ENCODE data around the gene PRICKLE1. TPM values are rescaled to one million over a fixed set of nuclear protein-coding genes. Genes with fewer than 3 reads are reported as not detected.

The PRICKLE1 gene
- total RNA-seq, 3 donors from 2014 or later = 0.93 to 7.1 (median 4.4) TPM

DNA sequence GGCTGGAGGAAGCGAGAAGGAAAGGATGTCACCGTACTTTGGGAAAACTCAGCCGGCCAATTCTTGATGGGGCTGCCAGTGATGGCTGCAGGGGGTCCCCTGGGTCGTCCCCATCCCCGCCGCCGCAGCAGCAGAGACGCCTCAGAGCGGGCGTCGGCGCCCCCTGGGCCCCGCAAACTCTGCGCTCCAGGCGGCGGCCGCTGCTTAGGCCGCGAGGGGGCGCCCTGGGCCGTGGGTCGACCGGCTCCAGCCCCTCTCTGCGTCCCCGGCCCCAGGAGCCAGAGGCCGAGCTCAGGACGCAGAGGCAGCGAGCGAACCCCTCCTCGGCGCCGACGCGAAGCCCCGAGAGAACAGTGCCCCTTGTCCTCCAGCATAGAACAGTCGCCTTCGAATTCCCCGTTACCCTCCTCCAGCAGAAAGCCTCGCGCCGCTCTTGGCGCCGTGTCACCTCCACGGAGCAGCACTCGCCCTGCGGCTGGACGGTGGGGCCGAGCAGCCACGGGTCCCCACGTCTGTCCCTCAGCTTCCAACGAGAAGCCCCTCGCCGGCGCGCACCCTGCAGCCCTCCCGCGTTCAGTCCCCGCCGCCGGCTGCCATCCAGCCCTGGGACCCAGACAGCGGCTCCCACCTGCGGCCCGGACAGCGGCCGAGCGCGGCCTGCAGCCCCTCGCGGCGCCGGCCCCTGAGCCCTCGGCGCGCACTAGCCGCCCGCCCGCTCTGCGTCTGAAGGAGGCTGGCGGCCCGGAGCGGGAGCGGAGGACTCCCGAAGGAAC is 106.6 kb downstream of the PRICKLE1 start:
- peak overlapping the region; percentile 26 for H3K4me3 ChIP-seq
- H3K4me1 ChIP-seq (ENCODE audit: low read depth) = peaks cover 7% of the 10 kb centered on the region
- H3K9me3 ChIP-seq = no peaks in the 10 kb centered on the region
- TF ChIP-seq, protein P1, sequence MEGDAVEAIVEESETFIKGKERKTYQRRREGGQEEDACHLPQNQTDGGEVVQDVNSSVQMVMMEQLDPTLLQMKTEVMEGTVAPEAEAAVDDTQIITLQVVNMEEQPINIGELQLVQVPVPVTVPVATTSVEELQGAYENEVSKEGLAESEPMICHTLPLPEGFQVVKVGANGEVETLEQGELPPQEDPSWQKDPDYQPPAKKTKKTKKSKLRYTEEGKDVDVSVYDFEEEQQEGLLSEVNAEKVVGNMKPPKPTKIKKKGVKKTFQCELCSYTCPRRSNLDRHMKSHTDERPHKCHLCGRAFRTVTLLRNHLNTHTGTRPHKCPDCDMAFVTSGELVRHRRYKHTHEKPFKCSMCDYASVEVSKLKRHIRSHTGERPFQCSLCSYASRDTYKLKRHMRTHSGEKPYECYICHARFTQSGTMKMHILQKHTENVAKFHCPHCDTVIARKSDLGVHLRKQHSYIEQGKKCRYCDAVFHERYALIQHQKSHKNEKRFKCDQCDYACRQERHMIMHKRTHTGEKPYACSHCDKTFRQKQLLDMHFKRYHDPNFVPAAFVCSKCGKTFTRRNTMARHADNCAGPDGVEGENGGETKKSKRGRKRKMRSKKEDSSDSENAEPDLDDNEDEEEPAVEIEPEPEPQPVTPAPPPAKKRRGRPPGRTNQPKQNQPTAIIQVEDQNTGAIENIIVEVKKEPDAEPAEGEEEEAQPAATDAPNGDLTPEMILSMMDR (IDR thresholded peaks at IDR 0.05) = peak; percentile 65
- intact Hi-C loops (cut with DNase I, micrococcal nuclease) = loop anchor here in 1 of 2 donors (10.0 kb wide), 1 partner anchor 82 kb away; no protein-coding TSS in a partner anchor
- no peaks in the 10 kb centered on the region for H3K36me3 ChIP-seq (ENCODE audit: low read depth)
- DNase-seq (peak; percentile 71 to 75 (median 74)), ATAC-seq (peak; percentile 86)

DNA sequence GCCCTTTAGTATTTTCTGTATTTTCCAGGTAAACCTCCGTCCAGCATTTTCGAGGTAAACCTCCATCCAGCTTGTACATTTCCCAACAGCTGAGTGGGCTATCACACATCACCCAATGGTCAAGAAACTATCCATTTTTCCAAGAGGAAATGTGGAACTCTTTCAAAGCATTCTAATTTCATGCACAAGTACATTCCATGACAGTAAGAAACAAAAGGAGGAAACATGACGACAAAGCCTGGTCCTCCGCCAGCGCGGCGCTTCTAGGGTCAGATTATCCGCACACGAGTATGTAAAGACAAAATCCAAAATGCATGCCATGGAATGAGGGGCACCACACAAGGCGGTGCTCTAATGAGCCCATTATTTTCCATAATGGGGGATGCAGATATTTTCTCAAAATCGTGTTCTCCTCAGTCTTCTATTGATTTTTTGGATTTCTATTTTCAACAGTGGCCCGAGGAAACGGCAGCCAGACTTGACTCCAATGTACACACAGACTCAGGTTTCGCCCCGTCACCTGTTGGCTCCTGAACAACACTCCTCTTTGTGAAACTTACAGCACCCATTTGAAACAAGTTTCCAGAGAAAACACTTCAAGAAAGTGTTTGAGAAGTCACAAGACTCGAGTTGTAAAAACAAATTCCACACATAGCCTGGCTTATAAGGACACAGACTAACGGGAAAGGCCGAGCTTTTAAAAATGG is 107.4 kb downstream of the PRICKLE1 start:
- ATAC-seq (no peak), DNase-seq (peak in 1 of 3 donors; percentile 19)
- H3K4me3 ChIP-seq = no peak overlapping the region
- TF ChIP-seq, protein P1 (IDR thresholded peaks at IDR 0.05) = no peak
- H3K36me3 ChIP-seq (ENCODE audit: low read depth) = no peaks in the 10 kb centered on the region
- H3K9me3 ChIP-seq = no peaks in the 10 kb centered on the region
- intact Hi-C loops (cut with DNase I, micrococcal nuclease) = loop anchor here in 1 of 2 donors (10.0 kb wide), 1 partner anchor 83 kb away; no protein-coding TSS in a partner anchor
- peaks cover 7% of the 10 kb centered on the region for H3K4me1 ChIP-seq (ENCODE audit: low read depth)

DNA sequence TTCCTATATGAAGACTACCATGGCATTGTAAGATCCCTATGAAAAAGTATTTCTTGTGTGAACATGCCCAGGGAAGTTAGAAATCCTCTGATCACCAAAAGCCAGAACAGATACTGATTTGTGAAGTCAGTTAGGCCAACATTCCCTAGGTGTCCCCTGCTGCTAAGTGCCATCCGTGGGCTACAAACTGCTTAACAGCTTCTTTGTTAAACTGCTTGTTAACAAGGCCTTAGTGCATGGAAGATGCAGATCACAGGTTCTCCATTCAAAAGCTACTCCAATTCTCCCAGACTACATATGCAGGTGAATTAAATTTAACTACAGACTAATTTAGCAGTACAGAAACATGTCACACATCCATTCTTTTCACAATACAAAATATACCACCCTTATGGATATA is 108.2 kb downstream of the PRICKLE1 start:
- DNase-seq (no peak), ATAC-seq (no peak)
- no peak overlapping the region for H3K4me3 ChIP-seq
- intact Hi-C loops (cut with DNase I, micrococcal nuclease) = loop anchor here in 1 of 2 donors (10.0 kb wide), 1 partner anchor 83 kb away; no protein-coding TSS in a partner anchor
- TF ChIP-seq, protein P1 (IDR thresholded peaks at IDR 0.05) = no peak
- no peaks in the 10 kb centered on the region for H3K36me3 ChIP-seq (ENCODE audit: low read depth)
- peaks cover 7% of the 10 kb centered on the region for H3K4me1 ChIP-seq (ENCODE audit: low read depth)
- H3K9me3 ChIP-seq = no peaks in the 10 kb centered on the region

DNA sequence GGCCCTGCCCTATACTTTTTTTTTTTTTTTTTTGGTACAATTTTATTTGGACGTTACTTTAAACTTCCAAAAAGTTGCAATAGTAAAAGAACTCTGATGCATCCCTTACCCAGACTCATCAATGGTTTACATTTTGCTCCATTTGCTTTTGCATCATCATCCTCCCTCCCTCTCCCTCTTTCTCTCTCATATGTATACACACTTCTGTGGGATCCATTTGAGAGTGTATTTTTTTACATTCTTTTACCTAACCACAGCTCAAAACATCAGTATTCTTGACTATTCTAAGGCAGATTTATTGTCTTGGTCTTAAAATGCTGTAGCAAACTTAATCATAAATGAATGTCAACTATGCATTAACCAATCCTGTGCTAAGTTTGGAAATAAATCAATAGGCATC is 111.6 kb downstream of the PRICKLE1 start:
- Histone ChIP-seq H3K4me3 (no peak overlapping the region), H3K36me3 (ENCODE audit: low read depth) (no peaks in the 10 kb centered on the region), H3K4me1 (ENCODE audit: low read depth) (peaks cover 7% of the 10 kb centered on the region), H3K9me3 (no peaks in the 10 kb centered on the region)
- TF ChIP-seq, protein P1 (IDR thresholded peaks at IDR 0.05) = no peak
- ATAC-seq (no peak), DNase-seq (no peak)
- intact Hi-C loops (cut with DNase I, micrococcal nuclease) = no loop called here

DNA sequence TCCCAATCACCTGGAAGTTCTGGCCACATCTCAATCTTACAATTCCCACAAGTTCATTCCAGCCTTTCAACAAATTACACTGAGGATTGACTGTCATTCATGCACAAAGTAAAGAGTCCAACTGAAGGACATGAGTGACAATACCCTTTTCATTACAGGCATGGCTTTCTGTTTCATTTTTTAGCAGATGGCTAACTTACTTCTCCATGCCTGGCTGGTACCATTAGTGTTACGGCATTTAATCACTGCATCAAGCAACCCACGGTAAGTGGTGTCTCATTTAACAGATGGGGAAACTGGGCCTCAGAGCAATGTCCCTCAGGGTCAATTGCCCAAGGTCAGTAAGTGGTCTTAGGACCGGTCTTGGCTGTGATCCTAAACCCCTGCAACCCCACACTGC is 114.4 kb downstream of the PRICKLE1 start:
- intact Hi-C loops (cut with DNase I, micrococcal nuclease) = no loop called here
- no peaks in the 10 kb centered on the region for H3K9me3 ChIP-seq
- no peak overlapping the region for H3K4me3 ChIP-seq

More for the DNA sequence above, 114.4 kb downstream of the PRICKLE1 start:
- ATAC-seq = no peak
- no peak for DNase-seq
- no peaks in the 10 kb centered on the region for H3K36me3 ChIP-seq (ENCODE audit: low read depth)
- TF ChIP-seq, protein P1 (IDR thresholded peaks at IDR 0.05) = no peak
- H3K4me1 ChIP-seq (ENCODE audit: low read depth) = no peaks in the 10 kb centered on the region

Data from mucosa of descending colon (tissue), 3 donors.